Adrenal gland (tissue), 12 donors: ENCODE data around the gene ZCCHC7. TPM values are rescaled to one million over a fixed set of nuclear protein-coding genes. Genes with fewer than 3 reads are reported as not detected.
"Not testable (repeated sequence)": the region's sequence is repeated elsewhere in the genome, so short reads cannot be mapped to it uniquely, and the experiment has no call there.

Source experiments
- DNase-seq, 7 donors: peaks; one replicate each; pipeline ENCODE4 v3.0.0-alpha.2; 2019 to 2020
- H3K27ac ChIP-seq, 5 donors: fragments of 200-600 bp; sonication (generic) in 4 of 5; 1 replicate in 3 of 5; 2 replicates in 2 of 5; pipeline versions ENCODE4 v1.5.1 to v1.8.0; 2016 to 2020; ENCODE audit warnings: mild to moderate bottlenecking in 1 of 5
- H3K27me3 ChIP-seq: fragments of 200-600 bp; 2 replicates; pipeline ENCODE4 v1.8.0; 2021
- H3K36me3 ChIP-seq, 2 donors: fragments of 200-600 bp; replicated peaks in 1 of 2; 1 replicate in 1 of 2; 2 replicates in 1 of 2; pipeline versions ENCODE4 v1.5.1 to v1.8.0; 2018 to 2022
- H3K4me1 ChIP-seq, 2 donors: fragments of 200-600 bp; replicated peaks in 1 of 2; 1 replicate in 1 of 2; 2 replicates in 1 of 2; pipeline versions ENCODE4 v1.5.1 to v1.8.0; 2018 to 2021
- H3K4me3 ChIP-seq, 4 donors: fragments of 200-600 bp; sonication (generic) in 3 of 4; one replicate each; pipeline ENCODE4 v1.5.1; 2016 to 2018
- H3K9me3 ChIP-seq, 3 donors: fragments of 200-600 bp; sonication (generic) in 1 of 3; replicated peaks in 1 of 3; 1 replicate in 2 of 3; 2 replicates in 1 of 3; pipeline versions ENCODE4 v1.5.1 to v1.8.0; 2016 to 2021
- POLR2A ChIP-seq, 2 donors: fragments of 450-650 bp; IDR thresholded peaks; one replicate each; pipeline ENCODE4 v1.6.1; 2017; ENCODE audit warnings: antibody characterized with exemption in 2 of 2, mild to moderate bottlenecking in 2 of 2, moderate library complexity in 1 of 2
- WGBS, 4 donors: extraction: QIAGEN DNeasy Blood & Tissue Kit in 2 of 4; methylation state at CpG; one replicate each; pipeline versions ENCODE4 v1.1.5 to v1.1.7; 2013 to 2017; 5-methylcytosine and 5-hydroxymethylcytosine counted together
- intact Hi-C, 2 donors: fragments of 100-400 bp; cut with DNase I; formaldehyde crosslinking; loops; one replicate each; pipeline versions ENCODE4 v1.14.1 to v1.15.0; 2022 to 2023
- polyA plus RNA-seq, 3 donors: library from polyadenylated mRNA; stranded (reverse); fragments of 200-250 nt in 2 of 3; fragments of 350-450 nt in 1 of 3; fragmentation: Illumina TruSeq in 1 of 3; extraction: RNeasy Lipid Tissue Mini Kit (QIAGEN cat#74804) in 1 of 3; gene quantifications; one replicate each; pipeline ENCODE4 v1.2.3, GENCODE V29; 2013 to 2014
- total RNA-seq, 9 donors: library from RNA; depleted of rRNA in 4 of 9; stranded (reverse); fragments of >200 nt in 4 of 9; fragments of 120-200 nt in 1 of 9; fragmentation: NEBNext Ultra II Directional in 1 of 9; extraction: Animal tissue kit (Norgen Biotek cat#: 25700) in 1 of 9; gene quantifications; one replicate each; pipeline versions ENCODE4 v1.1.0 to v1.2.4, GENCODE V29; 2013 to 2023
- TF ChIP-seq, protein P1 (sequence below), 6 experiments: fragments of 450-650 bp in 4 of 6; fragments of 200-600 bp in 2 of 6; sonication (generic) in 1 of 6; IDR thresholded peaks; 1 replicate in 5 of 6; 2 replicates in 1 of 6; pipeline versions ENCODE4 v1.5.1 to v1.8.0; 2016 to 2021; ENCODE audit warnings: antibody characterized with exemption in 6 of 6, mild to moderate bottlenecking in 2 of 6, moderate library complexity in 1 of 6
- donor health status: healthy with polysubstance abuse.
- donor health status: Bipolar disorder and iron deficiency.
- donor health status: DM: yes; HTN: yes; CAD: no.
- donor health status: DM: no; HTN: no; CAD: no.
- donor health status: DM: no; HTN: no; CAD: no.
- donor health status: DM: yes; HTN: yes; CAD: no.

The ZCCHC7 gene
- total and polyA plus RNA-seq, 12 donors = 6.0 to 21.3 (median 18.8) TPM

DNA sequence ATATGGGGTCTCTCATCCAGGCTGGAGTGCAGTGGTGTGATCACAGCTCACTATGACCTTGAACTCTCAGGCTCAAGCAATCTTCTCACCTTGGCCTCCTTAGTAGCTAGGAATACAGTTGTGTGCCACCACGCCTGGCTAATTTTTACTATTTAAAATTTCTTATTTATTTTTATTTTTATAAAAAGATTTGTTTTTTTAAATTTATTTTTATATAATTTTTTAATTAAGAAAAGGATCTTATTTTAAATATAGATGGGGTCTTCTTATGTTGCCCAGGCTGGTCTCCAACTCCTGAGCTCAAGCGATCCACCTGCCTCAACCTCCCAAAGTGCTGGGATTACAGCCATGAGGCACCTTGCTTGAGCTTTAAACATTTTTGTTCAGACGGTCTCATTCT is 2.4 kb upstream of the ZCCHC7 start:
- DNase-seq = no peak
- no peak overlapping the region for H3K27ac ChIP-seq
- no peak overlapping the region for H3K4me3 ChIP-seq
- H3K9me3 ChIP-seq = no peaks in the 10 kb centered on the region
- TF ChIP-seq POLR2A (IDR thresholded peaks at IDR 0.05) = no peak
- TF ChIP-seq, protein P1, sequence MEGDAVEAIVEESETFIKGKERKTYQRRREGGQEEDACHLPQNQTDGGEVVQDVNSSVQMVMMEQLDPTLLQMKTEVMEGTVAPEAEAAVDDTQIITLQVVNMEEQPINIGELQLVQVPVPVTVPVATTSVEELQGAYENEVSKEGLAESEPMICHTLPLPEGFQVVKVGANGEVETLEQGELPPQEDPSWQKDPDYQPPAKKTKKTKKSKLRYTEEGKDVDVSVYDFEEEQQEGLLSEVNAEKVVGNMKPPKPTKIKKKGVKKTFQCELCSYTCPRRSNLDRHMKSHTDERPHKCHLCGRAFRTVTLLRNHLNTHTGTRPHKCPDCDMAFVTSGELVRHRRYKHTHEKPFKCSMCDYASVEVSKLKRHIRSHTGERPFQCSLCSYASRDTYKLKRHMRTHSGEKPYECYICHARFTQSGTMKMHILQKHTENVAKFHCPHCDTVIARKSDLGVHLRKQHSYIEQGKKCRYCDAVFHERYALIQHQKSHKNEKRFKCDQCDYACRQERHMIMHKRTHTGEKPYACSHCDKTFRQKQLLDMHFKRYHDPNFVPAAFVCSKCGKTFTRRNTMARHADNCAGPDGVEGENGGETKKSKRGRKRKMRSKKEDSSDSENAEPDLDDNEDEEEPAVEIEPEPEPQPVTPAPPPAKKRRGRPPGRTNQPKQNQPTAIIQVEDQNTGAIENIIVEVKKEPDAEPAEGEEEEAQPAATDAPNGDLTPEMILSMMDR (IDR thresholded peaks at IDR 0.05) = no peak
- peaks cover 10 to 17% of the 10 kb centered on the region in 2 donors for H3K4me1 ChIP-seq
- H3K27me3 ChIP-seq = no peaks in the 10 kb centered on the region
- intact Hi-C loops = no loop called here
- WGBS, 4 donors = 89 to 96% (median 92%) methylated on average over 3 of the region's 3 CpGs
- no peaks in the 10 kb centered on the region for H3K36me3 ChIP-seq

DNA sequence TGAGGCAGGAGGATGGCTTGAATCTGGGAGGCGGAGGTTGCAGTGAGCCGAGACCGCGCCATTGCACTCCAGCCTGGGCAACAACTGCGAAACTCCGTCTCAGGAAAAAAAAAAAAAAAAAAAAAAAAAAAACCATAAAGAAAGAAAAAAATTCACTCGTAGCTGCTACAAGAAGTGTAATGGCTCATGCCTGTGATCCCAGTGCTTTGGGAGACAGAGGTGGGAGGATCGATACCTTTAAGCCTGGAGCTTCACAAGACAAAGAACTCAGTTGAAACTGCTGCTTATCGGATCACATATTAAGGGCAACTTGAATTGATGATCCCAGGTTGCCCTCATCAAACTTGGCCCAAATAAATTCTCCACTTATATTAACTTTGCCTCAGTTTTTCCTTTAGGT is 1.0 kb upstream of the ZCCHC7 start:
- peak overlapping the region in 1 of 4 donors; percentile 95 for H3K4me3 ChIP-seq
- DNase-seq = no peak
- no peaks in the 10 kb centered on the region for H3K27me3 ChIP-seq
- intact Hi-C loops = no loop called here
- no peak overlapping the region for H3K27ac ChIP-seq
- no peaks in the 10 kb centered on the region for H3K36me3 ChIP-seq
- TF ChIP-seq POLR2A (IDR thresholded peaks at IDR 0.05) = no peak
- TF ChIP-seq, protein P1 (IDR thresholded peaks at IDR 0.05) = no peak
- no peaks in the 10 kb centered on the region for H3K9me3 ChIP-seq
- H3K4me1 ChIP-seq = peaks cover 10 to 20% of the 10 kb centered on the region in 2 donors
- WGBS, 4 donors = 94 to 99% (median 98%) methylated on average over 9 of the region's 9 CpGs

DNA sequence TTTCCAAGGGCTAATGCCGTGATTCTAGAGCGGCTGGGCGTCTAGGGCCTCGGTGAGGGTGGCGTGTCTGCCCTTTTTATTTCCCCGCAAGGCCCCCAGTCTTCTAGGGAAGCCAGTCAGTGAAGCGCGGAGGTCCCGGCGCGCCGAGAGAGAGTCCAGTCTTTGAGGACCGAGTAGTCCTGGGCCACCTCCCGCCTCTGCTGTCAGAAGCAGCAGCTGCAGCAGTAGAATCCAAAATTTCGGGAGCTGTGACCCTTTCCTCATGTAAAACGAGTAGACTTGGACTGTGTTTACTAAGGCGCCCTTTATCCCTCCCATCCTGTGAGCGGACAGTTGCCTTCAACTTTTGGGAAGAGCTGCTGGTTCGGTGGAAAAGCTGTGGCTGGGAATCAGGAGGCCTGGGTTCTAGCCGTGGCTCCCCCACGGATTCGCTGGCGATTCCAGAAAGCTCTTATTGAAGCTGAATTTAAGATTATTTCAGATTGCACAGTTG is 515 bp downstream of the ZCCHC7 start:
- DNase-seq = peak in 5 of 7 donors; percentile 43 to 61 (median 53)
- H3K9me3 ChIP-seq, intact Hi-C loops, H3K27me3 ChIP-seq, H3K36me3 ChIP-seq: not testable (repeated sequence)
- 0 to 1% (median 0%) methylated on average over 10 to 23 of the region's 23 CpGs for whole genome bisulfite sequencing, 4 donors
- Histone ChIP-seq H3K4me3 (peak overlapping the region; percentile 17 to 99 (median 66)), H3K27ac (peak overlapping the region; percentile 77 to 98 (median 96)), H3K4me1 (peaks cover 10 to 22% of the 10 kb centered on the region in 2 donors)

DNA sequence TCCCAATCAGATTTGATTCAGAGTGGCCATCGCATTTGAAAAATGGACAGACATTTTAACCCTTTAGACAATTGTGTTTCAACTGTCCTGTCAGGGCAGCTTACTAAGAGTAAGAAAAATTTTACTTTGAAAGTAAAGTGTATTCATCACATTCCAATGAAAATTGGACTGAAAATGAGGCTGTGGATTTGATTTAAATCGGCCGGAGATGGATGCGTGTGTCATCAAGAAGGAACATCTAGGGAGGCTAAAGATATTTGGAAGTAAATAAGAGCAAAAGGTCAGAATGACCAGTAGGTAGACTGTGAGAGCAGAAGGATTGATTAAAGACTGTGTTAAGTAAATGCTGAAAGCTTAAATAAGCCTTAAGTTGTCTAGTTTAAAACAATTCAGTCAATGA is 1.5 kb downstream of the ZCCHC7 start:
- H3K27me3 ChIP-seq = no peaks in the 10 kb centered on the region
- TF ChIP-seq, protein P1 (IDR thresholded peaks at IDR 0.05) = no peak
- TF ChIP-seq POLR2A (IDR thresholded peaks at IDR 0.05) = no peak
- WGBS, 4 donors = 49 to 56% (median 51%) methylated on average over 4 of the region's 4 CpGs
- peaks cover 10 to 22% of the 10 kb centered on the region in 2 donors for H3K4me1 ChIP-seq
- H3K27ac ChIP-seq = peak overlapping the region in 1 of 5 donors; percentile 96
- DNase-seq = no peak
- no peaks in the 10 kb centered on the region for H3K9me3 ChIP-seq
- peaks cover 0 to 5% of the 10 kb centered on the region in 2 donors for H3K36me3 ChIP-seq
- H3K4me3 ChIP-seq = no peak overlapping the region
- intact Hi-C loops = no loop called here

DNA sequence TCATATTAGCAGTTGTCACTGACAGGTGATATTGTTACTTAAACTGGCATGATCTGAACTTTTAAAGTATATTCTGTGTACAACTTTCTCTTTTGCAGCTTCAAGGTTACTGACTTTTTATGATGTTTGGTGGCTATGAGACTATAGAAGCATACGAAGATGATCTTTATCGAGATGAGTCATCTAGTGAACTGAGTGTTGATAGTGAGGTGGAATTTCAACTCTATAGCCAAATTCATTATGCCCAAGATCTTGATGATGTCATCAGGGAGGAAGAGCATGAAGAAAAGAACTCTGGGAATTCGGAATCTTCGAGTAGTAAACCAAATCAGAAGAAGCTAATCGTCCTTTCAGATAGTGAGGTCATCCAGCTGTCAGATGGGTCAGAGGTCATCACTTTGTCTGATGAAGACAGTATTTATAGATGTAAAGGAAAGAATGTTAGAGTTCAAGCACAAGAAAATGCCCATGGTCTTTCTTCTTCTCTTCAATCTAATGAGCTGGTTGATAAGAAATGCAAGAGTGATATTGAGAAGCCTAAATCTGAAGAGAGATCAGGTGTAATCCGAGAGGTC is 5.9 kb downstream of the ZCCHC7 start:
- H3K4me3 ChIP-seq = no peak overlapping the region
- peaks cover 0 to 9% of the 10 kb centered on the region in 2 donors for H3K36me3 ChIP-seq
- no peak overlapping the region for H3K27ac ChIP-seq
- TF ChIP-seq, protein P1 (IDR thresholded peaks at IDR 0.05) = no peak
- no peak for TF ChIP-seq POLR2A (IDR thresholded peaks at IDR 0.05)
- no peaks in the 10 kb centered on the region for H3K27me3 ChIP-seq
- H3K9me3 ChIP-seq = no peaks in the 10 kb centered on the region
- H3K4me1 ChIP-seq = peaks cover 10 to 28% of the 10 kb centered on the region in 2 donors
- DNase-seq = no peak
- intact Hi-C loops = no loop called here
- WGBS, 4 donors = 80 to 87% (median 83%) methylated on average over 6 of the region's 6 CpGs
